ENCODE data around the gene ZNF264.

The ZNF264 gene

DNA sequence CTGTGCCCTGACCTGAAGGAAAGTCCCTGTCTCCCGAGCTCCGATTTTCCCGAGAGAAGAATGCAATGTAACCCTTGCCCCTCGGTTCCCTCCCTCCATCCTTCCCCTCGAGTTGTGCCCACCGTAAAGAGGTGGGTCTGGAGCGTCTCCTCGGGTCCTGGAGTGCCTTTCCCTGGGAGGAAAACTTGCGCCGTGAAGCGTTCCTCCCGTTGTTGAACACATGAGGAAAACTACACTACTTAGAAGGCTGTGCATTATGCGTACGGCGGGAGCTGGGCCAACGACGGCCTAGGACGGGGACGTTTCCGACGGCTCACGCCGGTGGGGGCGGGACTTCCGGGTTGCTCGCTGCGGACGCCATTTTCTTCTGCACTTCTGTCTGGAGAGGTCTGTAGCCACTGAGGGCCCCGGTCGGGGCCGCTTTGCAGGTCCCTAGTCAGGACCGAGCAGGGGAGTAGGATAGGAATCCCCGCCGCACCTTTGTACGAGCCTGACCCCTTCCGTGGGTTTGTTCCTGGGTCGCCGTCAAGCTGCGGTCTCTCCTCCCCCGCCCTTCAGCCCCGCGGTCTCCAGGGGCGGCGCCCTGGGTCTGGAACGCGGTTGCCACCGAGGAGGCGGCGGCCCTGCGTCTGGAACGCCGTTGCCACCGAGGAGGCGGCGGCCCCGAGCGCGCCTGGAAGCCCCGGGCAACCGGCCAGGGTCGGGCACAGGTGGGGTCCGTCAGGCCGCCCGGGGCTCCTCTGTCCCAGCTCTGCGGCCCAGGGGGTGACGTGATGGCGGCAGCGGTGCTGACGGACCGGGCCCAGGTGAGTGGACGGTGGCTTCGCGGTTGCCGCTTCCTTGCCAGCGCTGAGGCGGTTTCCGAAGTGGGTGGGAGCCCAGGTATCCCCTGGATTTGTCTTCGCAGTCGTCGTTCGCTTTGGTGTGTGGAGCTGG is at the start of gene ZNF264:
TSS of gene ZNF264 (plus strand) at position 360 of the 936 bp plus-strand sequence. CDS start at position 774, 414 bp downstream.
- peak within 1 kb of the TSS; percentile 84 for H3K4me3 ChIP-seq (ENCODE audit: low read depth, low read length)
- TF ChIP-seq CTCF (IDR thresholded peaks at IDR 0.05; ENCODE audit: borderline replicate concordance, insufficient read depth, low read depth, low read length) = no peak

DNA sequence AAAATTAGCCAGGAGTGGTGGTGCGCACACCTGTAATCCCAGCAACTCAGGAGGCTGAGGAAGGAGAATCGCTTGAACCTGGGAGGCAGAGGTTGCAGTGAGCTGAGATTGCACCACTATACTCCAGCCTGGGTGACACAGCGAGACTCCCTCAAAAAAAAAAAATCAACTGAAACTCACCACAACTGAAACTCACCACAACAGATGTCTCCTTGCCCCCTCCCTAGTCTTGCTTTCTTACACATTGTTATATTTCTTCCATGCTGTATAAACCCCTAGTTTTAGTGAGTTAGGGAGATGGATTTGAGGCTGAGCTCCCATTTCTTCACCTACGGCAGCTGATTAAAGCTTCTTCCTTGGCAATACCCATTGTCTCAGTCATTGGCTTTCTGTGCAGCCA is 49.6 kb upstream of the ZNF264 start:
- no peak for TF ChIP-seq CTCF (IDR thresholded peaks at IDR 0.05; ENCODE audit: borderline replicate concordance, insufficient read depth, low read depth, low read length)

DNA sequence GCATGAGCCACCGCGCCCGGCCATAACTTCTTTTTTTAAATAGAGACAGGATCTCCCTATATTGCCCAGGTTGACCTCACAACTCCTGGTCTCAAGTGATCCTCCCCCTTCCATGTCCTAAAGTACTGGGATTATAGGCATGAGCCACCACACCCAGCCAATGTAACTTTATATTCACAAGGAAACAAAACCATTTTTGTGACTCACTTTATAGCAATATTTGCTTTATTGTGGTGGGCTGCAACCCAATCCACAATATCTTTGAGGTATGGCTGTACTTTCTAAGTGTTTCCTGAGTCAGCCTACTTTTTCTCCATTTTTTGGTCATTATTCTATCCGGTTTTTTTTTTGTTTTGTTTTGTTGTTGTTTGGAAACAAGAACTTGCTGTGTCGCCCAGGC is 38.4 kb upstream of the ZNF264 start:
- H3K4me3 ChIP-seq (ENCODE audit: low read depth, low read length) = no peak overlapping the region
- TF ChIP-seq CTCF (IDR thresholded peaks at IDR 0.05; ENCODE audit: borderline replicate concordance, insufficient read depth, low read depth, low read length) = no peak

More for the DNA sequence above, 49.6 kb upstream of the ZNF264 start:
- no peak overlapping the region for H3K4me3 ChIP-seq (ENCODE audit: low read depth, low read length)

DNA sequence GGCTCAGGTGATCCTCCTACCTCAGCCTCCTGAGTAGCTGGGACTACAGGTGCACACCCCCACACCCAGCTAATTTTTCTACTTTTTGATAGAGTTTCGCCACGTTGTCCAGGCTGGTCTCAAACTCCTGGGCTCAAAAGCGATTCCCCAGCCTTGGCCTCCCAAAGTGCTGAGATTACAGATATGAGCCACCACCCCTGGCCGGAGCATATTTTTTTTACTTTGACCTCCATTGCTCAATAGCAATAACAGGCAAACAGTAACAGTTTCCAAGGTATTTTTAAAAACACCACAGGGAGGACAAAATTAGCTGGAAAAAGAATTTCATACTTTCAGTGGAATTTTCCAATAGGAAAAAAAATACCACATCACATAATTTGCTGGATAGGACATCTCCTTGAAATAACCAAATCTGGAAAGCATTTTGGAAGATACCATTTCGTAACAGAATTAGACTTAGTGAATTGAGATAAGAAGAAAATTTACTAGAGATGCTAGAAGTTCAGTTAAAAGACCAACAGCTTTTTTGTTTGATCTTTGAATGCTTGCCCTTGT is 29.2 kb upstream of the ZNF264 start:
- H3K4me3 ChIP-seq (ENCODE audit: low read depth, low read length) = no peak overlapping the region
- TF ChIP-seq CTCF (IDR thresholded peaks at IDR 0.05; ENCODE audit: borderline replicate concordance, insufficient read depth, low read depth, low read length) = no peak

- H3K4me3 ChIP-seq (ENCODE audit: low read depth, low read length) = no peak overlapping the region
- no peak for TF ChIP-seq CTCF (IDR thresholded peaks at IDR 0.05; ENCODE audit: borderline replicate concordance, insufficient read depth, low read depth, low read length)
Measured at GRCh38 chr19:57165846-57166245, 25.5 kb upstream of the ZNF264 start.

- no peak for TF ChIP-seq CTCF (IDR thresholded peaks at IDR 0.05; ENCODE audit: borderline replicate concordance, insufficient read depth, low read depth, low read length)
- no peak within 1 kb of the TSS for H3K4me3 ChIP-seq (ENCODE audit: low read depth, low read length)
Measured at GRCh38 chr19:57167385-57167784, 23.9 kb upstream of the ZNF264 start, which contains the start of gene DUXA. Gene DUXA, minus strand, starts transcription at chr19:57167485. Its CDS starts 42 bp downstream, at chr19:57167443.

Measured in GM12875 (cell line).